Hematopoietic multipotent progenitor cell (in vitro differentiated cells): Measurements from ENCODE around the gene ATP5PD. TPM values are rescaled to one million over a fixed set of nuclear protein-coding genes. Genes with fewer than 3 reads are reported as not detected.
"Not testable (repeated sequence)": the region's sequence is repeated elsewhere in the genome, so short reads cannot be mapped to it uniquely, and the experiment has no call there.

ENCODE experiments used
- DNase-seq, 3 donors: peaks; one replicate each; pipeline ENCODE4 v3.0.0-alpha.2; 2011 to 2015; ENCODE audit warnings: low read depth in 2 of 3, low spot score in 2 of 3
- total RNA-seq: library from RNA; depleted of rRNA; stranded (reverse); fragments of >200 nt; gene quantifications from one replicate; pipeline ENCODE4 v1.2.3, GENCODE V29; 2012

ATP5PD gene
- total RNA-seq, 1 donor: 73.5 TPM

- DNase-seq: peak in 2 of 3 donors; percentile 67 to 81
These were observed 12.9 kb upstream of the ATP5PD start for GRCh38 chr17:75059369-75060345.

DNA sequence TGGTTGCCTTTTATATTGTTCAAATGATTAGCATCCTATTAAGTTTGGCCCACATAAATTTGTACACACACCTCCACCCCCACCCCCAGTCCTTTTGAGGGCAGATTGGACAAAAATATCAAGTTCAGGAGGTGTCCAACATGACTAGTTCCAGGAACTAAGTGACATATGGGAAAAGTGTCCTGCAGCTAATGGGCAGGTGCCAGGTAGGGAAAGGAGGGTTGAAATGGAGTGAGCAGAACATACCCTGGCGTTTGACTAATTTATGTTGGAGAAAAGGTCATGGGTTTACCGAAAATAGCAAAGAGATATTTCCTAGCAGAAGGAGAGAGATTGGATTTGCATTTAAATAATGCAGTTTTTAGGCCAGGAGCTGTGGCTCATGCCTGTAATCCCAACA is 5.2 kb upstream of the ATP5PD start:
- no peak for DNase-seq

GRCh38 chr17:75049706-75050105 is 2.9 kb upstream of the ATP5PD start:
- DNase-seq: no peak

DNA sequence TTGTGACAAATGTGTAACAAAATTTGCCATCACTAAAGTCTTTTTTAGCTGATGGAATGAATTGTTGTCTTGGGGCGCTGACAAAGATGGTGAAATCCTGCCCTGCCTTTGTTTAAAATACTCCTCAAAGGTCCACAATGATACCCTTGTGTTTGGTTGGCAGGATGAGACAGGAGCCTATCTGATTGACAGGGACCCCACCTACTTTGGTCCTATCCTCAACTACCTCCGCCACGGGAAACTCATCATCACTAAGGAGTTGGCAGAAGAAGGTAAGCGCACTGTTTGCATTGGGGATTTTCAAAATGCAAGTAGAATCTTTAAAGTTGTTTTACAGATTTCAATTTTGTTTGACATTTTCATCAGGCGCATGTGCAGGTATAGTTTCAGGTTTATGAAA is 2.3 kb upstream of the ATP5PD start:
- DNase-seq: no peak

- no peak for DNase-seq
These were observed 1.6 kb upstream of the ATP5PD start for GRCh38 chr17:75048249-75048878.

DNA sequence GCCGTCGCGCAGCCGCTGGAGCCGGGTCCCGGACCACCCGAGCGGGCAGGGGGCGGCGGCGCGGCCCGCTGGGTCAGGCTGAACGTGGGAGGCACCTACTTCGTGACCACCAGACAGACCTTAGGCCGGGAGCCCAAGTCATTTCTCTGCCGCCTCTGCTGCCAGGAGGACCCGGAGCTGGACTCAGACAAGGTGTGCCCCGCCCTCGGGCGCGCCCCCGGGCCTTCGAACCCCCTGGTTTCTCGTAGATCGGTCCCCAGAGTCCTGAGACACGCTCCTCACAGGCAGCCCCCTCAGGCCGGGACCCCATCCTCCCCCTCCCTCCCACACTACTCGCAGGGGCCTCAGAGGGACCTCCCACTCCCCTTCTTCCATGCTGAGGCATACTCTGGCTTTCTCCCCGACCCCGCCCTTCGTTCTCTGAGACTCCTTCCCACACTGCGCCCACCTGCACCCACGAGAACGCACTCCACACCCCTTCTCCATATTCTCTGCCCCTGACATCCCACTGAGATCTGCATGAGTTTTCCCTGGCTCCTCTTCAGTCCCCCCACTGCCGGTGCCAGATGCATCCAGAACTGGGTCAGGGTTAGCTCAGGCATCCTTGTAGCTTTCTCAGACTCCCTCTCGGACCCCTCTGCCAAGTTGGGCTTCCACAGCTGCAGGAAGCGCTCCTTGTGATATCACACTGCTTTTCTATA is 779 bp upstream of the ATP5PD start:
- DNase-seq: peak in 1 of 3 donors; percentile 31

DNA sequence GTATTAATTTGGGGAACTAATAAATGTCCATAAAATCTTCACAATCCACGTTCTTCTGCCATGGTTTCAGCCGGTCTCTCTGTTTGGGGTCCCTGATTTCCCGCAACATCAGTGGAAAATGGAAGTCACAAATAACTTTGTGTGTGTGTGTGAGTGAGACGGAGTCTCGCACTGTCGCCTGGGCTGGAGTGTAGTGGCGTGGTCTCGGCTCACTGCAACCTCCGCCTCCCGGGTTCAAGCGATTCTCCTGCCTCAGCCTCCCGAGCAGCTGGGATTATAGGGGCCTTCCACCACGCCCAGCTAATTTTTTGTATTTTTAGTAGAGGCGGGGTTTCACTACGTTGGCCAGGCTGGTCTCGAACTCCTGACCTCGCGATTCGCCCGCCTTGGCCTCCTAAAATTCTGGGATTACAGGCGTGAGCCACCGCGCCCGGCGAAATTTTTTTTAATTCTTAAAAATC is 793 bp downstream of the ATP5PD start:
- DNase-seq: not testable (repeated sequence)

DNA sequence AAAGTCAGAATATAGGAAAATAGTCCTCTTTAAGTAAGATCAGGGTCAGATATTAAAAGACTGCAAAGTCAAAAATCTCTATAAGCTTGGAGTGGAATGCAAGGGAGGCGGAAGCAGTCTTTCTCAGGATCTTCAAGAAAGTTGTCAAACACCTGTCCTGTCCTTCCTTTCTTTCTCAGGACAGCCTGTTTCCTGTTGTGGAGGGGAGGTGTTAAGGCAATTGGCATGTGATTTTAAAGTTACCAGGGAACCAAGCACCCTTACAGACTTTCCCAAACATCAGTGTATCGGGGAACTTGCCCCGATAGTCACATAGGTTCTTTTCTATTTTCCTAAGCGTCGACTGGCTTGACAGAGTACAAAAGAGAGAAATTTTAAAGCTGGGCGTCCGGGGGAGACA is 2.1 kb downstream of the ATP5PD start:
- DNase-seq: no peak

DNA sequence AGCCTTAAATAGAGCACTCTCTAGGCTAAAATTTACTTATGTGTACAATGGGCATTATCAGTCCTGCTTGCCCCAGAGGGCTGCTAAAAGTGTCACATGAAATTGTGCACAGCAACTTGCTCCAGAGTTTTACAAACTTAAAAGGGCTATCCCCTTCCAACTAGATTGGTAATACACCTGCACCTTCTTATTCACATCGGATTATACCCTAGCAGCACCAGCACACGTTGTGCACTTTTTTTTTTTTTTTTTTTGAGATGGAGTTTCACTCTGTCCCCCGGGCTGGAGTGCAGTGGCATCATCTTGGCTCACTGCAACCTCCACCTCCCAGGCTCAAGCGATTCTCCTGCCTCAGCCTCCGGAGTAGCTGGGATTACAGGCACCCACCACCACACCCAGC is 3.0 kb downstream of the ATP5PD start:
- DNase-seq: not testable (repeated sequence)

GRCh38 chr17:75041656-75042280 is 5.0 kb downstream of the ATP5PD start:
- DNase-seq: no peak

DNA sequence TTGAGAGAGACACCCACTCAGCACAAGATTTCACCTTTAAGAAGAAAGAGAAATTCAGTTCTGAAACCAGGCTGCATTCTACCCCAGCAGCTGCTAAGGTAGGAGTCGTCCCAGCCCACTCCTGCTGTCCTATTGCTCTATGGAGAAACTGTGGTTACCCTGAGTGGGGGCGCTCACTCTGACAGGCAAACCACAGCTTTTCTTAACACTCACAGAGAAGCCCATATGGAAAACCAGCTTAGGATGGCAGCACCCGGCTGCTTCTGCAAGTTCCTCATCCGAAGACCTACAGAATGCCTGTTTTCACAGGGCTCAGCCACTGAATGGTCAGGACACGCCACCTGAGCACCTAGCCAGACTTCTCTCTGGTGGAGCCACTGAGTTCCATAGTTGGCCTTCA is 7.5 kb downstream of the ATP5PD start:
- no peak for DNase-seq

DNA sequence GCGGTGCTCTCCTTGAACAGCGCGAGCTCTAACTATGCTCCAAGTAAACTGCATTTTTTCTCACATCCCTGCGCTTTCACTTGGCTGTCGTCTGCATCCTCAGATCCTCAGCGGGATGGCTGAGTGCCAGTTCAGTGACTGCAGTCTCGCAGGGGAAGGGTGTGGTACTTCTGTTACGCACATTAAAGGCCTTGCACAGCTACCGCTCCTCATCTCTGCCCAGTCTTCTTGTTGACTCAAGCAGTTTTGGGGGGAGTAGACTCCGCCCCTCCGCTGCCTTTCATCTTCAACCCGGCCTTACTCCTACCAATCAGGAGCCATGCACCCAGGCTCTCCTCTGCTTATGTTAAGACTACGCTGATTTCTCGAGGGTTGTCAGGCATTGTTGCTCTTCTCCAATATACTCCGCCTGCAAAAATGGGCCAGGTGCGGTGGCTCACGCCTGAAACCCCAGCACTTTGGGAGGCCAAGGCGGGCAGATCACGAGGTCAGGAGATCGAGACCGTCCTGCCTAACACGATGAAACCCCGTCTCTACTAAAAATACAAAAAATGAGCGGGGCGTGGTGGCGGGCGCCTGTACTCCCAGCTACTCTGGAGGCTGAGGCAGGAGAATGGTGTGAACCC is 10.0 kb downstream of the ATP5PD start:
- DNase-seq: peak; percentile 76 to 84 (median 84)

GRCh38 chr17:75034236-75034908 is 12.4 kb downstream of the ATP5PD start:
- peak; percentile 57 to 94 (median 84) for DNase-seq

- DNase-seq: peak; percentile 72 to 96 (median 87)
These were observed 13.2 kb downstream of the ATP5PD start for GRCh38 chr17:75033346-75034235.

DNA sequence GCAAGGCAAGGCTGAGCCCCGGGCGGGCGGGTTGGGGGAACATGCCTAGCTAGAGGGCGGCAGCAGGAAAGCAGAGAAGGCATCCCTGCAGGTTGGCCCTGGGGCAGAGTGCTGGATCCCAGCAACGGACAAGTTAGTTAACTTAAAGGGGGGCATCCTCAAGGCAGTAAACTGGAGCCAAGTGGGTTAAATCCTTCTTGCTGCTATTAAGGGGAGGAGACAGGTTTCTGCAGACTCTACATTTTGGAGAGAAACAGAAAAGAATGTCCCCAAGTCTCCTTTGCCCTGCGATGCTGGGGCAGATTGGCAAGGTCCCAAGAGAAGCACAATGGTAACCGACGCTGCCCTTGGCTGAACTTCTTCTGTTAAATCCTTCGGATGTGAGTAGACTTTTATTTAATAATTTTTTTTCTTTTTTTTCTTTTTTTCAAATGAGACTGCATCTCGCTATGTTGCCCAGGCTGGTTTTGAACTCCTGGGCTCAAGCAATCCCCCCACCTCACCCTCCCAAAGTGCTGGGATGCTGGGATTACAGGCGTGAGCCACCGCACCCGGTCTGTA is 14.0 kb downstream of the ATP5PD start:
- peak in 1 of 3 donors; percentile 50 for DNase-seq

GRCh38 chr17:75031972-75032719 is 14.6 kb downstream of the ATP5PD start:
- peak; percentile 48 to 81 (median 72) for DNase-seq

DNA sequence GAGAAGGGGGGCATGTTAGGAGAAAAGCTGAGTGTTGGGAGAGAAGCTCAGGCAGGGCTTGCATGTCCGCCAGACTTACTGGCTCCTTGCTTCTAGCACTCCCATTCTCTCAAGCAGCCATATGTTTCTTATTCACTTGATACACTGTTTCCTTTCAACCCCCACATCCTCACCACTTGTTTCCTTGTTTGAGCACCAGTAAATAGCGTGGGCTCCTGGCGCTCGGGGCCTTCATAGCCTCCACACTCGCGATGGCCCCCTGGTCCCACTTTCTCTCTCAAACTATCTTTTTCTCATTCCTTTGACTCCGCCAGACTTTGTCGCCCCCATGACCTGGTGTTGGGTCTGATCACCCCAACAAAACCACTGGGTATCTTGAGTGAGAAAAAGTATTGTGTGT is 16.6 kb downstream of the ATP5PD start:
- DNase-seq: no peak

GRCh38 chr17:75026650-75027049 is 20.1 kb downstream of the ATP5PD start:
- DNase-seq: not testable (repeated sequence)
